K562 (cell line): ENCODE data around the gene CPNE2. TPM values are rescaled to one million over a fixed set of nuclear protein-coding genes. Genes with fewer than 3 reads are reported as not detected.

Experiments
- BHLHE40 ChIP-seq: IDR thresholded peaks from 2 replicates; pipeline ENCODE4 v1.6.1; 2011; ENCODE audit warnings: low read length, improper control_type of control experiment
- CTBP1 ChIP-seq: fragments of 450-650 bp; IDR thresholded peaks from 2 replicates; pipeline ENCODE4 v1.6.1; 2016; ENCODE audit warnings: borderline replicate concordance
- FOSL1 ChIP-seq: fragments of 200-800 bp; sonication (Bioruptor generic); conservative IDR thresholded peaks from 2 replicates; pipeline ENCODE4 v1.6.1; 2016; ENCODE audit warnings: missing genetic modification characterization, missing compliant biosample characterization
- HNRNPK ChIP-seq: fragments of 200-400 bp; formaldehyde crosslinking; IDR thresholded peaks from one replicate; pipeline ENCODE4 v1.6.1; 2018; ENCODE audit warnings: mild to moderate bottlenecking, low read depth, low read length; ENCODE audit not compliant: poor library complexity, severe bottlenecking
- IRF2 ChIP-seq: sonication (generic); formaldehyde crosslinking; IDR thresholded peaks from 2 replicates; pipeline ENCODE4 v1.8.1; 2022; ENCODE audit warnings: mild to moderate bottlenecking, missing genetic modification reagents
- NFE2 ChIP-seq: IDR thresholded peaks from 2 replicates; pipeline ENCODE4 v1.6.1; 2014; ENCODE audit warnings: antibody characterized with exemption, low read depth
- NFIX ChIP-seq: fragments of 250-450 bp; sonication (Bioruptor Pico); IDR thresholded peaks from 2 replicates; pipeline ENCODE4 v1.4.0; 2020; ENCODE audit warnings: low read depth, mild to moderate bottlenecking, moderate library complexity
- PPARD ChIP-seq: fragments of 250-450 bp; sonication (Bioruptor Pico); IDR thresholded peaks from 2 replicates; pipeline ENCODE4 v1.8.0; 2022; ENCODE audit warnings: inconsistent platforms, mild to moderate bottlenecking, moderate library complexity
- RAD21 ChIP-seq, 2 experiments: fragments of 250-450 bp in 1 of 2; fragments of 450-650 bp in 1 of 2; sonication (Bioruptor Pico) in 1 of 2; formaldehyde crosslinking in 1 of 2; IDR thresholded peaks in 1 of 2; conservative IDR thresholded peaks in 1 of 2; 2 replicates each; pipeline versions ENCODE4 v1.4.0 to v1.8.0; 2020 to 2022; ENCODE audit warnings: mild to moderate bottlenecking in 2 of 2, moderate library complexity in 1 of 2
- SLC30A9 ChIP-seq: fragments of 250-450 bp; sonication (Bioruptor Pico); IDR thresholded peaks from 2 replicates; pipeline ENCODE4 v1.8.0; 2022; ENCODE audit warnings: mild to moderate bottlenecking, moderate library complexity
- TEAD4 ChIP-seq, 2 experiments: sonication (generic) in 1 of 2; formaldehyde crosslinking in 1 of 2; IDR thresholded peaks; 2 replicates each; pipeline versions ENCODE4 v1.6.1 to v1.8.0; 2012 to 2022; ENCODE audit warnings: borderline replicate concordance in 1 of 2, inconsistent platforms in 1 of 2, low read length in 1 of 2, mild to moderate bottlenecking in 1 of 2, missing genetic modification reagents in 1 of 2
- VEZF1 ChIP-seq: fragments of 200-800 bp; sonication (Bioruptor generic); IDR thresholded peaks from 2 replicates; pipeline ENCODE4 v1.6.1; 2017; ENCODE audit warnings: missing genetic modification characterization, missing compliant biosample characterization
- YY1 ChIP-seq, 3 experiments: IDR thresholded peaks; 2 replicates each; pipeline ENCODE4 v1.6.1; 2011; ENCODE audit warnings: low read length in 2 of 3, mild to moderate bottlenecking in 2 of 3, moderate library complexity in 2 of 3, borderline replicate concordance in 1 of 3, control low read depth in 1 of 3, low read depth in 1 of 3; ENCODE audit not compliant: insufficient read depth in 3 of 3, insufficient replicate concordance in 2 of 3, control insufficient read depth in 1 of 3, insufficient read length in 1 of 3; ENCODE audit errors: extremely low read depth in 1 of 3
- ZBTB1 ChIP-seq: sonication (generic); formaldehyde crosslinking; IDR thresholded peaks from 2 replicates; pipeline ENCODE4 v1.8.1; 2023; ENCODE audit warnings: missing genetic modification reagents, low read depth, mild to moderate bottlenecking, borderline replicate concordance
- ZBTB8A ChIP-seq: fragments of 450-650 bp; IDR thresholded peaks from 2 replicates; pipeline ENCODE4 v1.6.1; 2018; ENCODE audit warnings: mild to moderate bottlenecking, moderate library complexity; ENCODE audit not compliant: partially characterized antibody
- ZNF239 ChIP-seq: fragments of 250-450 bp; sonication (Bioruptor Pico); IDR thresholded peaks from 2 replicates; pipeline ENCODE4 v1.4.0; 2020; ENCODE audit warnings: mild to moderate bottlenecking
- ZNF263 ChIP-seq: sonication (generic); formaldehyde crosslinking; IDR thresholded peaks from 2 replicates; pipeline ENCODE4 v1.8.0; 2022; ENCODE audit warnings: mild to moderate bottlenecking, missing genetic modification reagents, borderline replicate concordance
- ZNF324 ChIP-seq: fragments of 250-450 bp; sonication (Bioruptor Pico); IDR thresholded peaks from 2 replicates; pipeline ENCODE4 v1.4.0; 2020; ENCODE audit warnings: mild to moderate bottlenecking
- polyA plus RNA-seq, 8 experiments: library from polyadenylated mRNA; depleted of rRNA in 4 of 8; stranded (reverse) in 5 of 8; unstranded in 3 of 8; fragments of >200 nt; fragmentation: Nextera tagmentation in 2 of 8; fragmentation: Illumina TruSeq in 1 of 8; extraction: Ambion mirVana in 2 of 8; extraction: Trizol in 1 of 8; gene quantifications; 2 replicates each; pipeline versions ENCODE4 v1.2.1 to v1.2.3, GENCODE V29; 2011 to 2014; ENCODE audit warnings: inconsistent platforms in 1 of 8, missing spikeins in 1 of 8
- total RNA-seq, 7 experiments: library from RNA; depleted of rRNA in 6 of 7; stranded (reverse); fragments of >200 nt in 6 of 7; fragmentation: Illumina TruSeq in 2 of 7; extraction: Trizol in 2 of 7; gene quantifications; 2 replicates each; pipeline versions ENCODE4 v1.2.1 to v1.2.3, GENCODE V29; 2011 to 2021; ENCODE audit warnings: low replicate concordance in 1 of 7
- TF ChIP-seq, protein P1 (sequence below): fragments of 200-400 bp; formaldehyde crosslinking; IDR thresholded peaks from 2 replicates; pipeline ENCODE4 v1.6.1; 2017; ENCODE audit warnings: mild to moderate bottlenecking, low read depth, low read length, moderate library complexity

The CPNE2 gene
- total and polyA plus RNA-seq, 9 of the 15 experiments (the other 6 are each of a cell fraction or from before 2014, with no cell fraction given): 3.0 to 13.9 (median 8.6) TPM

DNA sequence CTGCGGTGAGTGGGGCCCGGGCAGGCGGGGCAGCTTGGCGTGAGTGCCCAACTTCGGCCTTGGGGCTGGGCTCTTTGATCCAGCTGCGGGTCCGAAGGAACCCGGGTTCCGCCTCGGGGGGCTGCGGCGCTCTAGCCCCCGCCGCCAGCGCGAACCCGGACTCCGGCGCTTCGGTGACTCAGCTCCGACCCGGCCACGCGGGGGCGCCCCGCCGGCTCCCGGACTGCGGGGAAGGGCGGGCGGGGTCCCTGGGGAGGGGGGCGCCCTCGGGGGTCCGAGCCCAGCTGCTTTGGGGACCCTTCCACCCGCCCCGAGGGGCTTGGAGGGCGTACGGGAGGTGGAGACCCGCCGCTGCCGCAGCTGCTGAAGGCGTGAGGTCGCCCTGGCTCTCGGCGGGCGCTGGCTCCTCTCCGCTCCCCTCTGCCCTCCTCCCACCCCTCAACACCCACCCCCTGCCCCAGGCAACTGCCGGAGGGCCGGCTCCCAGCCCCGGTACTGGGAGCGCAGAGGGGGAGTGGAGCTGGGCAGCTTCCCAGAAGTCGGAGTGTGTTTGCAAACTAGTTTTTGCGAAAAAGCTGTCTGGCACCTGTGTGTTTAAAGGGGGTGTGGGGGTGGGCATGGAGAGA lies 516 bp downstream of the CPNE2 start (continued):
- 0 out of 2 replicates have a peak, but pooled peaks have one; percentile 6 for TF ChIP-seq BHLHE40
- TF ChIP-seq ZBTB1 (CRISPR knock-in tag): peak; percentile 98
- no peak for TF ChIP-seq IRF2 (CRISPR knock-in tag)
- TF ChIP-seq VEZF1: peak; percentile 96
- TF ChIP-seq NFE2: peak; percentile 53; the same call in 1 of the 2 replicates
- no peak for TF ChIP-seq NFIX (CRISPR knock-in tag)
- TF ChIP-seq HNRNPK: peak; percentile 28
- peak; percentile 29; the same call in 1 of the 2 replicates for TF ChIP-seq ZNF263
- no peak for TF ChIP-seq SLC30A9 (CRISPR knock-in tag)
- peak in 1 of 2 experiments; percentile 7; a peak in 1 of 4 replicates for TF ChIP-seq RAD21 (CRISPR knock-in tag; conservative IDR thresholded peaks at IDR 0.05 in 1 of 2, IDR thresholded peaks at IDR 0.05 in 1 of 2)
- no peak for TF ChIP-seq ZBTB8A
- 0 out of 2 replicates have a peak, but pooled peaks have one; percentile 2 for TF ChIP-seq CTBP1
- TF ChIP-seq, protein P1, sequence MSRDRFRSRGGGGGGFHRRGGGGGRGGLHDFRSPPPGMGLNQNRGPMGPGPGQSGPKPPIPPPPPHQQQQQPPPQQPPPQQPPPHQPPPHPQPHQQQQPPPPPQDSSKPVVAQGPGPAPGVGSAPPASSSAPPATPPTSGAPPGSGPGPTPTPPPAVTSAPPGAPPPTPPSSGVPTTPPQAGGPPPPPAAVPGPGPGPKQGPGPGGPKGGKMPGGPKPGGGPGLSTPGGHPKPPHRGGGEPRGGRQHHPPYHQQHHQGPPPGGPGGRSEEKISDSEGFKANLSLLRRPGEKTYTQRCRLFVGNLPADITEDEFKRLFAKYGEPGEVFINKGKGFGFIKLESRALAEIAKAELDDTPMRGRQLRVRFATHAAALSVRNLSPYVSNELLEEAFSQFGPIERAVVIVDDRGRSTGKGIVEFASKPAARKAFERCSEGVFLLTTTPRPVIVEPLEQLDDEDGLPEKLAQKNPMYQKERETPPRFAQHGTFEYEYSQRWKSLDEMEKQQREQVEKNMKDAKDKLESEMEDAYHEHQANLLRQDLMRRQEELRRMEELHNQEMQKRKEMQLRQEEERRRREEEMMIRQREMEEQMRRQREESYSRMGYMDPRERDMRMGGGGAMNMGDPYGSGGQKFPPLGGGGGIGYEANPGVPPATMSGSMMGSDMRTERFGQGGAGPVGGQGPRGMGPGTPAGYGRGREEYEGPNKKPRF: no peak
- peak; percentile 86 for TF ChIP-seq FOSL1 (tag)
- TF ChIP-seq YY1 (IDR thresholded peaks at IDR 0.05; ENCODE audit: borderline replicate concordance in 1 of 3, control insufficient read depth in 1 of 3, extremely low read depth in 1 of 3, insufficient read depth in 3 of 3, insufficient read length in 1 of 3, insufficient replicate concordance in 2 of 3, low read depth in 1 of 3, low read length in 2 of 3): peak in 1 of 3 experiments; percentile 18
- TF ChIP-seq TEAD4 (IDR thresholded peaks at IDR 0.05; ENCODE audit: low read length): no peak
- no peak for TF ChIP-seq TEAD4 (CRISPR knock-in tag; IDR thresholded peaks at IDR 0.05; ENCODE audit: borderline replicate concordance)
- TF ChIP-seq ZNF324 (CRISPR knock-in tag): no peak
- no peak for TF ChIP-seq PPARD (CRISPR knock-in tag)
- no peak for TF ChIP-seq ZNF239 (CRISPR knock-in tag)
